Glutamatergic neuron (in vitro differentiated cells): ENCODE results near the gene SLC4A4. TPM values are rescaled to one million over a fixed set of nuclear protein-coding genes. Genes with fewer than 3 reads are reported as not detected.

Source experiments
- DNase-seq: peaks from one replicate; pipeline ENCODE4 v3.0.0; 2022
- H3K27ac Mint-ChIP-seq: one replicate; pipeline ENCODE4 v1.8.0; 2020; ENCODE audit warnings: mild to moderate bottlenecking, mixed read lengths, inconsistent platforms; ENCODE audit not compliant: unreplicated experiment
- H3K27me3 Mint-ChIP-seq: one replicate; pipeline ENCODE4 v1.8.0; 2020; ENCODE audit warnings: mild to moderate bottlenecking, moderate library complexity, mixed read lengths, inconsistent platforms; ENCODE audit not compliant: unreplicated experiment
- H3K36me3 Mint-ChIP-seq: one replicate; pipeline ENCODE4 v1.8.0; 2020; ENCODE audit warnings: mild to moderate bottlenecking, mixed read lengths, inconsistent platforms; ENCODE audit not compliant: unreplicated experiment
- H3K4me1 Mint-ChIP-seq: one replicate; pipeline ENCODE4 v1.8.0; 2020; ENCODE audit warnings: mild to moderate bottlenecking, low read depth, mixed read lengths, inconsistent platforms; ENCODE audit not compliant: unreplicated experiment
- H3K4me3 Mint-ChIP-seq: one replicate; pipeline ENCODE4 v1.8.0; 2020; ENCODE audit warnings: mild to moderate bottlenecking, mixed read lengths, inconsistent platforms; ENCODE audit not compliant: unreplicated experiment
- H3K9me3 Mint-ChIP-seq: one replicate; pipeline ENCODE4 v1.8.0; 2020; ENCODE audit warnings: mild to moderate bottlenecking, moderate library complexity, mixed read lengths, inconsistent platforms; ENCODE audit not compliant: unreplicated experiment
- CTCF ChIP-seq: fragments of 200-600 bp; sonication (generic); IDR thresholded peaks from one replicate; pipeline ENCODE4 v1.5.0; 2021; ENCODE audit not compliant: partially characterized antibody, unreplicated experiment
- total RNA-seq: library from RNA; stranded (reverse); fragmentation: NEBNext Ultra II Directional; extraction: Animal tissue kit (Norgen Biotek cat#: 25700); gene quantifications from one replicate; pipeline ENCODE4 v1.2.1, GENCODE V29; 2021; ENCODE audit not compliant: unreplicated experiment

Gene SLC4A4
- total RNA-seq, 1 donor from 2014 or later, result 0.86 TPM

GRCh38 chr4:71524756-71525155 is 185.9 kb downstream of the SLC4A4 start:
- Mint-ChIP-seq H3K27ac (no peak overlapping the region), H3K4me3 (no peak overlapping the region), H3K27me3 (no peaks in the 10 kb centered on the region), H3K4me1 (peaks cover 5% of the 10 kb centered on the region), H3K9me3 (no peaks in the 10 kb centered on the region), H3K36me3 (no peaks in the 10 kb centered on the region)
- DNase-seq, result no peak
- TF ChIP-seq CTCF, result no peak

GRCh38 chr4:71526637-71527406 is 188.0 kb downstream of the SLC4A4 start:
- TF ChIP-seq CTCF, result no peak
- no peak for DNase-seq
- H3K4me3 Mint-ChIP-seq, result no peak overlapping the region
- H3K27me3 Mint-ChIP-seq, result no peaks in the 10 kb centered on the region
- peaks cover 5% of the 10 kb centered on the region for H3K4me1 Mint-ChIP-seq
- H3K27ac Mint-ChIP-seq, result no peak overlapping the region
- no peaks in the 10 kb centered on the region for H3K36me3 Mint-ChIP-seq
- H3K9me3 Mint-ChIP-seq, result no peaks in the 10 kb centered on the region

- no peaks in the 10 kb centered on the region for H3K27me3 Mint-ChIP-seq
- H3K9me3 Mint-ChIP-seq, result no peaks in the 10 kb centered on the region
- H3K4me1 Mint-ChIP-seq, result no peaks in the 10 kb centered on the region
- no peak overlapping the region for H3K4me3 Mint-ChIP-seq
- TF ChIP-seq CTCF, result no peak
- no peak for DNase-seq
- no peaks in the 10 kb centered on the region for H3K36me3 Mint-ChIP-seq
- no peak overlapping the region for H3K27ac Mint-ChIP-seq
These were observed 193.6 kb downstream of the SLC4A4 start for GRCh38 chr4:71532407-71532806.

GRCh38 chr4:71533121-71533520 is 194.3 kb downstream of the SLC4A4 start:
- no peaks in the 10 kb centered on the region for H3K36me3 Mint-ChIP-seq
- H3K9me3 Mint-ChIP-seq, result no peaks in the 10 kb centered on the region
- DNase-seq, result no peak
- no peak overlapping the region for H3K27ac Mint-ChIP-seq
- no peaks in the 10 kb centered on the region for H3K4me1 Mint-ChIP-seq
- no peaks in the 10 kb centered on the region for H3K27me3 Mint-ChIP-seq
- no peak overlapping the region for H3K4me3 Mint-ChIP-seq
- TF ChIP-seq CTCF, result no peak

- Mint-ChIP-seq H3K27me3 (peaks cover 1% of the 10 kb centered on the region), H3K36me3 (no peaks in the 10 kb centered on the region), H3K9me3 (no peaks in the 10 kb centered on the region), H3K4me1 (no peaks in the 10 kb centered on the region), H3K4me3 (no peak overlapping the region), H3K27ac (no peak overlapping the region)
- no peak for DNase-seq
- TF ChIP-seq CTCF, result no peak
These were observed 198.8 kb downstream of the SLC4A4 start for GRCh38 chr4:71537551-71538065.
